B cell (primary cell): Measurements from ENCODE around the gene TSPAN18.

Experiments used
- EZH2 ChIP-seq: IDR thresholded peaks from 2 replicates; pipeline ENCODE4 v1.6.1; 2012; ENCODE audit warnings: borderline replicate concordance, low read depth, mild to moderate bottlenecking, moderate library complexity, low read length; ENCODE audit not compliant: insufficient read depth, poor library complexity, severe bottlenecking
- TF ChIP-seq, protein P1 (sequence below): fragments of 200-600 bp; IDR thresholded peaks from one replicate; pipeline ENCODE4 v1.8.0; 2022; ENCODE audit warnings: antibody characterized with exemption, mild to moderate bottlenecking

DNA sequence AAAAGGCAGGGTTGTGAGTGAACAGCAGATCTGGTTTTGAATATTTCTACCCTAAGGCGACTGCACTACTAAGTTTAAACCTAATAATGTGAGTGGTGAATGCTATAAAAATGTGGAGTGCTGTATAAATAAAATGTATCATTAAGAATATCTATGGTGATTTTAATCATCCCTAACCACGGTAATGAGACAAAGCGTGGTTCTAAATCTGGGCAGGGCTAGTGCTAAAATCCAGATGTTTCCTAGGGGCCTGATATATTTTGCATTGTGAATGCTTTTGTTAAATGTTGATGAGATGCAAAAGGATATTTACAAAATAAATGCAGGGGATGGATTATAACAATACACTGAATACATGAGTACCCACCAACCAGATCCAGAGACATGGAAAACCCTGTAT, 58.1 kb downstream of the TSPAN18 start:
- no peak for TF ChIP-seq EZH2
- TF ChIP-seq, protein P1, sequence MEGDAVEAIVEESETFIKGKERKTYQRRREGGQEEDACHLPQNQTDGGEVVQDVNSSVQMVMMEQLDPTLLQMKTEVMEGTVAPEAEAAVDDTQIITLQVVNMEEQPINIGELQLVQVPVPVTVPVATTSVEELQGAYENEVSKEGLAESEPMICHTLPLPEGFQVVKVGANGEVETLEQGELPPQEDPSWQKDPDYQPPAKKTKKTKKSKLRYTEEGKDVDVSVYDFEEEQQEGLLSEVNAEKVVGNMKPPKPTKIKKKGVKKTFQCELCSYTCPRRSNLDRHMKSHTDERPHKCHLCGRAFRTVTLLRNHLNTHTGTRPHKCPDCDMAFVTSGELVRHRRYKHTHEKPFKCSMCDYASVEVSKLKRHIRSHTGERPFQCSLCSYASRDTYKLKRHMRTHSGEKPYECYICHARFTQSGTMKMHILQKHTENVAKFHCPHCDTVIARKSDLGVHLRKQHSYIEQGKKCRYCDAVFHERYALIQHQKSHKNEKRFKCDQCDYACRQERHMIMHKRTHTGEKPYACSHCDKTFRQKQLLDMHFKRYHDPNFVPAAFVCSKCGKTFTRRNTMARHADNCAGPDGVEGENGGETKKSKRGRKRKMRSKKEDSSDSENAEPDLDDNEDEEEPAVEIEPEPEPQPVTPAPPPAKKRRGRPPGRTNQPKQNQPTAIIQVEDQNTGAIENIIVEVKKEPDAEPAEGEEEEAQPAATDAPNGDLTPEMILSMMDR, result no peak
